ENCODE measurements around the gene KRTAP10-12.

Gene KRTAP10-12

GRCh38 chr21:44692798-44693512 lies 4.0 kb upstream of the KRTAP10-12 start:
- TF ChIP-seq, protein P1, sequence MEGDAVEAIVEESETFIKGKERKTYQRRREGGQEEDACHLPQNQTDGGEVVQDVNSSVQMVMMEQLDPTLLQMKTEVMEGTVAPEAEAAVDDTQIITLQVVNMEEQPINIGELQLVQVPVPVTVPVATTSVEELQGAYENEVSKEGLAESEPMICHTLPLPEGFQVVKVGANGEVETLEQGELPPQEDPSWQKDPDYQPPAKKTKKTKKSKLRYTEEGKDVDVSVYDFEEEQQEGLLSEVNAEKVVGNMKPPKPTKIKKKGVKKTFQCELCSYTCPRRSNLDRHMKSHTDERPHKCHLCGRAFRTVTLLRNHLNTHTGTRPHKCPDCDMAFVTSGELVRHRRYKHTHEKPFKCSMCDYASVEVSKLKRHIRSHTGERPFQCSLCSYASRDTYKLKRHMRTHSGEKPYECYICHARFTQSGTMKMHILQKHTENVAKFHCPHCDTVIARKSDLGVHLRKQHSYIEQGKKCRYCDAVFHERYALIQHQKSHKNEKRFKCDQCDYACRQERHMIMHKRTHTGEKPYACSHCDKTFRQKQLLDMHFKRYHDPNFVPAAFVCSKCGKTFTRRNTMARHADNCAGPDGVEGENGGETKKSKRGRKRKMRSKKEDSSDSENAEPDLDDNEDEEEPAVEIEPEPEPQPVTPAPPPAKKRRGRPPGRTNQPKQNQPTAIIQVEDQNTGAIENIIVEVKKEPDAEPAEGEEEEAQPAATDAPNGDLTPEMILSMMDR (conservative IDR thresholded peaks at IDR 0.05; ENCODE audit: low read depth): no peak
- no peak overlapping the region for H3K27ac ChIP-seq
- no peak for DNase-seq (ENCODE audit: low spot score)
- POLR2A ChIA-PET (ENCODE audit: low non-redundant PET): no interaction called here
- CTCF ChIA-PET: no interaction called here

- ChIA-PET CTCF (no interaction called here), POLR2A (ENCODE audit: low non-redundant PET) (no interaction called here)
- H3K27ac ChIP-seq: no peak overlapping the region
- DNase-seq (ENCODE audit: low spot score): no peak
- TF ChIP-seq, protein P1 (conservative IDR thresholded peaks at IDR 0.05; ENCODE audit: low read depth): no peak
These were observed 2.2 kb upstream of the KRTAP10-12 start for GRCh38 chr21:44694776-44695175.

DNA sequence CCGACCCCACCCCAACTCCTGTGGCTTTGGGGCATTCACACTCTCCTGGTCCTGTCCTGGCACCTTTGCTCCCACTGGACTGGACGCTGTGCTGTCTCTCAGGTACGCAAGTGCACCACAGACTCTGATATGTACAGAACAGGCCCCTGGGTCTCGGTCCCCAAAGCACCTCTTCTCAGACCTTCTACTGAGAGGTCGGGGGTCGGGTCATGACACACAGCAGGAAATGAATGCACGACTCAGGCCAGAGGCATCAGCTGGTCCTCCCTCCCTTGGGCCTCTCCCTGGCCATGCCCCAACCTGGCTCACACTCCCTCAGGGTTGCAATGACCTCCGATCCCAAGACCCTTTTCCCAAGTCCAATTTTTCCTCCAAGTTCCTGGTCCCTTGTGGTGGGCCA lies 1.8 kb upstream of the KRTAP10-12 start:
- CTCF ChIA-PET: no interaction called here
- POLR2A ChIA-PET (ENCODE audit: low non-redundant PET): no interaction called here
- no peak for DNase-seq (ENCODE audit: low spot score)
- TF ChIP-seq, protein P1 (conservative IDR thresholded peaks at IDR 0.05; ENCODE audit: low read depth): no peak
- H3K27ac ChIP-seq: no peak overlapping the region

- no peak overlapping the region for H3K27ac ChIP-seq
- POLR2A ChIA-PET (ENCODE audit: low non-redundant PET): no interaction called here
- TF ChIP-seq, protein P1 (conservative IDR thresholded peaks at IDR 0.05; ENCODE audit: low read depth): no peak
- no peak for DNase-seq (ENCODE audit: low spot score)
- CTCF ChIA-PET: no interaction called here
These were observed 1.3 kb upstream of the KRTAP10-12 start for GRCh38 chr21:44695641-44696040.

DNA sequence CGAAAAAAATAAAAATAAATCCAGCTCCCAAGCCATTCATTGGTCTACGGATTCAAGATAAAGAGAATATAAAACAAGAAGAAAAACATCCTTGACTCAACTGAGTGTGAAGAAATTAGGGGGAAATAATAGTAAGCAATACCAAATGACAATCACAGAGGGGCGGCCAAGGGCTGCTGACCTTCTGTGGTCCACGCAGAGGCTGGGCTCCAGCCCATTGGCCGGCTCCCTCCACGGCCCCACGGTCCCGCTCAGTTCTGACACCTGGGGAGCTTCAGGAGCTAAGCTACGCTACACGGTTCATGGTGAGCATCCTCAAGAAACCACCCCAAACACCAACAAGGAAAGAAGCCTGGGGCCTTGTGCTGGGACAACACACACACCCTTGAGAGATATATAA lies 400 bp upstream of the KRTAP10-12 start:
- ChIA-PET POLR2A (ENCODE audit: low non-redundant PET) (no interaction called here), CTCF (interaction anchor here (0.7 kb wide), 1 partner anchor 747 kb away, joined by 5 read pairs; no protein-coding TSS in a partner anchor)
- TF ChIP-seq, protein P1 (conservative IDR thresholded peaks at IDR 0.05; ENCODE audit: low read depth): no peak
- no peak overlapping the region for H3K27ac ChIP-seq
- no peak for DNase-seq (ENCODE audit: low spot score)

- POLR2A ChIA-PET (ENCODE audit: low non-redundant PET): no interaction called here
- no peak overlapping the region for H3K27ac ChIP-seq
These were observed 1.1 kb downstream of the KRTAP10-12 start for GRCh38 chr21:44697811-44698734.

More at GRCh38 chr21:44697811-44698734, 1.1 kb downstream of the KRTAP10-12 start:
- CTCF ChIA-PET: no interaction called here
- no peak for DNase-seq (ENCODE audit: low spot score)
- TF ChIP-seq, protein P1 (conservative IDR thresholded peaks at IDR 0.05; ENCODE audit: low read depth): no peak
